GM18502 (cell line): ENCODE measurements around the gene ADK.

Experiments used
- ATAC-seq: cut with Tn5 transposase; IDR thresholded peaks from one replicate; pipeline ENCODE4 v1.9.1; 2021; ENCODE audit warnings: mild to moderate bottlenecking; ENCODE audit not compliant: unreplicated experiment, poor library complexity

Gene ADK

GRCh38 chr10:74750848-74751274 lies 599.8 kb downstream of the ADK start:
- ATAC-seq: no peak

GRCh38 chr10:74752371-74753040 lies 601.5 kb downstream of the ADK start:
- no peak for ATAC-seq

GRCh38 chr10:74753442-74754211 lies 602.6 kb downstream of the ADK start:
- no peak for ATAC-seq

GRCh38 chr10:74754381-74754821 lies 603.4 kb downstream of the ADK start:
- no peak for ATAC-seq

GRCh38 chr10:74755273-74755672 lies 604.3 kb downstream of the ADK start:
- no peak for ATAC-seq
